ENCODE measurements around the gene MED12L.

DNA sequence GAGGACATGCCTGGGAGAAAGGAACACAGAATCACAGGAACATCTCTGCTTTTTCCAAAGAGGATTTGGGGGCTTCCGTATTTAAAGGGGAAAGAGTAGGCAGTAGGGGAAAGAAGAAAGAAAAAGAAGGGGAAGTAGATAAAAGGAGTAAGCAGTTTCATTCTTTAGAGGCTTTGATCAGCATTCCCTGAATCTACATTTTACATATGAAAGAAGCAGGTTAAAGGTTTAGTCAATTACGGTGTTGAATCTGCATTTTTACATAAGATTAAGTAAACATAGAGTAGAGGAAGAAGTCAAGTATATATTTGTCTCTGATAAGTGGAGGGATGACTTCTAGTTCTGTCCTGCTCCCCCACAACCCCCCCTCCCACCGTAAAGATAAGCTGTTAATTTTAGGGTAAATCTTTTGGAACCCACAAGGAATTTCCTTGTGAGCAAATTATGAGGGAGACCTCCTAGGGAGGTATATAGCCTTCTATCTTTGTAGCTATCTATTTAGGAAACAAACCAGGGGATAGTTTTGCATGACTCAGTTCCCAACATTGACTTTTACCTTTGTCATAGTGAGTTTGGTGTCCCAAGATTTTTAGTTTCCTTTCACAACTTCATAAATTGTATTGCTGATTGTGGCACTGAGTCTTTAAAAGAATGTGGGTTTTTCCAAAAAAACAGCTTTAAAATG is 307.8 kb downstream of the MED12L start:
- TF ChIP-seq POLR2A (IDR thresholded peaks at IDR 0.05; ENCODE audit: borderline replicate concordance, extremely low read depth, insufficient read depth, insufficient read length) (no peak), CTCF (IDR thresholded peaks at IDR 0.05 in 2 of 3, conservative IDR thresholded peaks at IDR 0.05 in 1 of 3; ENCODE audit: borderline replicate concordance in 1 of 3, insufficient read depth in 1 of 3, low read depth in 2 of 3, low read length in 2 of 3) (no peak), EZH2phosphoT487 (IDR thresholded peaks at IDR 0.05; ENCODE audit: borderline replicate concordance) (no peak), FOSL1 (IDR thresholded peaks at IDR 0.05; ENCODE audit: low read depth) (no peak), ZFX (IDR thresholded peaks at IDR 0.05) (no peak), JUND (IDR thresholded peaks at IDR 0.05) (no peak), YY1 (IDR thresholded peaks at IDR 0.05; ENCODE audit: extremely low read depth, insufficient replicate concordance, low read depth, low read length) (no peak), CEBPB (IDR thresholded peaks at IDR 0.05; ENCODE audit: low read depth) (no peak), SRF (IDR thresholded peaks at IDR 0.05; ENCODE audit: low read depth) (no peak)
